Upper lobe of left lung (tissue), 6 donors: Measurements from ENCODE around the gene CAMK2G. TPM values are rescaled to one million over a fixed set of nuclear protein-coding genes. Genes with fewer than 3 reads are reported as not detected.

Experiments used
- ATAC-seq, 2 donors: fragments of 200-7000 bp; cut with Tn5 transposase; one replicate each; pipeline ENCODE4 v1.9.1; 2022; ENCODE audit warnings: mild to moderate bottlenecking in 2 of 2, moderate library complexity in 2 of 2; ENCODE audit not compliant: low FRiP score in 2 of 2
- DNase-seq, 2 donors: peaks; one replicate each; pipeline ENCODE4 v3.0.0-alpha.2; 2019 to 2020
- H3K27ac ChIP-seq, 4 donors: fragments of 200-600 bp; sonication (generic); one replicate each; pipeline ENCODE4 v1.5.1; 2016 to 2019
- H3K27me3 ChIP-seq, 4 donors: fragments of 200-600 bp; sonication (generic); one replicate each; pipeline ENCODE4 v1.5.1; 2017 to 2019
- H3K36me3 ChIP-seq, 4 donors: fragments of 200-600 bp; sonication (generic); one replicate each; pipeline ENCODE4 v1.5.1; 2016 to 2019
- H3K4me1 ChIP-seq, 4 donors: fragments of 200-600 bp; sonication (generic); one replicate each; pipeline ENCODE4 v1.5.1; 2018 to 2019
- H3K4me3 ChIP-seq, 4 donors: fragments of 200-600 bp; sonication (generic); one replicate each; pipeline ENCODE4 v1.5.1; 2017 to 2019; ENCODE audit warnings: mild to moderate bottlenecking in 2 of 4, moderate library complexity in 1 of 4
- H3K9me3 ChIP-seq, 4 donors: fragments of 200-600 bp; sonication (generic); one replicate each; pipeline ENCODE4 v1.5.1; 2018 to 2019
- CTCF ChIP-seq, 6 experiments: fragments of 450-650 bp in 4 of 6; fragments of 200-600 bp in 2 of 6; sonication (generic) in 2 of 6; IDR thresholded peaks; one replicate each; pipeline ENCODE4 v1.5.1; 2016 to 2019; ENCODE audit warnings: antibody characterized with exemption in 6 of 6
- EP300 ChIP-seq, 4 donors: sonication (generic); formaldehyde crosslinking; IDR thresholded peaks; one replicate each; pipeline ENCODE4 v1.5.1; 2017; ENCODE audit warnings: antibody characterized with exemption in 4 of 4, control low read depth in 2 of 4
- POLR2A ChIP-seq, 4 donors: fragments of 450-650 bp; IDR thresholded peaks; one replicate each; pipeline ENCODE4 v1.5.1; 2016 to 2017; ENCODE audit warnings: antibody characterized with exemption in 4 of 4, mild to moderate bottlenecking in 2 of 4
- POLR2AphosphoS5 ChIP-seq, 2 donors: sonication (generic); formaldehyde crosslinking; IDR thresholded peaks; one replicate each; pipeline ENCODE4 v1.5.1; 2017; ENCODE audit warnings: antibody characterized with exemption in 2 of 2
- WGBS, 2 donors: methylation state at CpG; one replicate each; pipeline ENCODE4 v1.1.5; 2017 to 2018; 5-methylcytosine and 5-hydroxymethylcytosine counted together
- total RNA-seq, 6 donors: library from RNA; depleted of rRNA in 4 of 6; stranded (reverse); fragments of >200 nt in 4 of 6; gene quantifications; one replicate each; pipeline versions ENCODE4 v1.1.0 to v1.2.1, GENCODE V29; 2016 to 2021
- donor health status: DM: no; HTN: no; CAD: no; lungs with moderate emphysema.
- donor health status: DM: no; HTN: yes; CAD: no; lungs with severe emphysema.

The CAMK2G gene
- total RNA-seq, 6 donors from 2014 or later = 25.7 to 52.3 (median 43.0) TPM

GRCh38 chr10:73823391-73823790, 51.0 kb downstream of the CAMK2G start:
- ATAC-seq (no peak), DNase-seq (no peak)
- no peaks in the 10 kb centered on the region for H3K9me3 ChIP-seq
- no peaks in the 10 kb centered on the region for H3K27me3 ChIP-seq
- H3K36me3 ChIP-seq = peaks cover 4 to 57% (median 36%) of the 10 kb centered on the region in 4 donors
- no peak for TF ChIP-seq CTCF (IDR thresholded peaks at IDR 0.05)
- TF ChIP-seq POLR2AphosphoS5 (IDR thresholded peaks at IDR 0.05) = no peak
- TF ChIP-seq POLR2A (IDR thresholded peaks at IDR 0.05) = no peak
- no peak for TF ChIP-seq EP300 (IDR thresholded peaks at IDR 0.05)
- no peak overlapping the region for H3K4me3 ChIP-seq
- H3K27ac ChIP-seq = no peak overlapping the region
- peaks cover 8 to 18% (median 15%) of the 10 kb centered on the region in 4 donors for H3K4me1 ChIP-seq
- WGBS, 2 donors = 86 to 89% methylated on average over 7 of the region's 7 CpGs

DNA sequence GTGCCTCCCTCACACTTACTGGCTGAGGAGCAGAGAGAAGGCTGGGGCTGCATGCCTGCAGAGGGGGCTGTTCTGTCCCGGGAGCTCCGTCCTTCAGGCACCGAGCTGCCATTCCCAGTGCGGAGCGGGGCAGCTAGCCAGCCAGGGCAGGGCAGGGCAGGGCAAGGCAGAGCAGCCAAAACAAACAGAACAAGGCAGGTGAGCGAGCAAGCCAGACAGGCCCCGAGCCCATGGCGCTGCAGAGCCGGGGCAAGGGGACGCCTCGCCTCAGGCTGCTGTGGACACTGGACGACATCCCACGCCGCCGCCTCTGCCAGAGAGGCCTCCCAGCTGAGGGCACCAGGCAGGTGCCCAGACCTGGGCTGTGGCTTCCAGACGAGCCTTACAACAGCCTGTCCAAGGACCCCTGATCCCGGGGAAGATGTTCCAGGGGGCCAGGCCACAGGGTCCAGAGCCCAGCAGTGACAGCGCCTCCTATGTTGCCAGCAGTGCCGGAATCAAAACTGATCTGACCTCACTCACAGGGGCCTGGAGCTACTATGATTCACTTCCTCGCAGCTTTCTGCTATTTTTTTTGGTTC, 54.8 kb downstream of the CAMK2G start:
- WGBS, 2 donors = 68 to 85% methylated on average over 9 to 11 of the region's 20 CpGs
- H3K4me1 ChIP-seq = peaks cover 8 to 28% (median 17%) of the 10 kb centered on the region in 4 donors
- H3K27ac ChIP-seq = peak overlapping the region; percentile 50 to 65 (median 58)
- ATAC-seq = peak; percentile 14 to 86
- DNase-seq = peak; percentile 87 to 92
- no peak overlapping the region for H3K4me3 ChIP-seq
- peak in 2 of 6 experiments; percentile 9 to 23 for TF ChIP-seq CTCF (IDR thresholded peaks at IDR 0.05)
- TF ChIP-seq POLR2A (IDR thresholded peaks at IDR 0.05) = no peak
- no peaks in the 10 kb centered on the region for H3K9me3 ChIP-seq
- H3K36me3 ChIP-seq = peaks cover 0 to 56% (median 34%) of the 10 kb centered on the region in 4 donors
- no peaks in the 10 kb centered on the region for H3K27me3 ChIP-seq

GRCh38 chr10:73819081-73819480, 55.3 kb downstream of the CAMK2G start:
- no peaks in the 10 kb centered on the region for H3K27me3 ChIP-seq
- H3K4me3 ChIP-seq = no peak overlapping the region
- H3K4me1 ChIP-seq = peaks cover 8 to 28% (median 17%) of the 10 kb centered on the region in 4 donors
- no peak for ATAC-seq
- TF ChIP-seq EP300 (IDR thresholded peaks at IDR 0.05) (no peak), CTCF (IDR thresholded peaks at IDR 0.05) (no peak), POLR2AphosphoS5 (IDR thresholded peaks at IDR 0.05) (no peak), POLR2A (IDR thresholded peaks at IDR 0.05) (no peak)
- H3K9me3 ChIP-seq = no peaks in the 10 kb centered on the region
- H3K36me3 ChIP-seq = peaks cover 0 to 56% (median 32%) of the 10 kb centered on the region in 4 donors
- no peak for DNase-seq
- H3K27ac ChIP-seq = peak overlapping the region; percentile 50 to 65 (median 58)
- WGBS, 2 donors = 60% methylated on average over 4 to 5 of the region's 5 CpGs

DNA sequence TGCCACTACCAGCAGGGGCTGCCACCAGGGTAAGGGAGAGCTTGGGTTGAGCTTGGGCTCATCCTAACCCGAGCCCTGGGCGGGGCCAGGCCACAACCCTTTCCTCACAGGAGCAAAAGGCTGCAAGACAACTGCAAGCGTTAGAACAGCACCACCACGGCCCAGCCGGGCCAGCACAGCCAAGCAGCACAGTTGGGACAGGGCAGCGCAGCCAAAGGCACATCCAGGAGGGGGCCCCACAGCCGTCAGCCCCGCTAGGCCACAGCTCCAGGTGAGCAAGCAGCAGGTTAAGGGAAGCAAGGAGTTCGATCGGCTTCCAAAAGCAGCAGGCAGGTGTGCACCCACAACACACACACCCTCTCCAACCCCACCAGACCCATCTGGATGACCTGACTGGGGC, 56.0 kb downstream of the CAMK2G start:
- no peaks in the 10 kb centered on the region for H3K27me3 ChIP-seq
- peak overlapping the region in 2 of 4 donors; percentile 12 to 32 for H3K27ac ChIP-seq
- peaks cover 0 to 56% (median 28%) of the 10 kb centered on the region in 4 donors for H3K36me3 ChIP-seq
- no peak for ATAC-seq
- H3K4me3 ChIP-seq = no peak overlapping the region
- peak in 1 of 2 donors; percentile 79 for DNase-seq
- no peaks in the 10 kb centered on the region for H3K9me3 ChIP-seq
- H3K4me1 ChIP-seq = peaks cover 8 to 28% (median 17%) of the 10 kb centered on the region in 4 donors
- no peak for TF ChIP-seq POLR2AphosphoS5 (IDR thresholded peaks at IDR 0.05)
- no peak for TF ChIP-seq CTCF (IDR thresholded peaks at IDR 0.05)
- TF ChIP-seq POLR2A (IDR thresholded peaks at IDR 0.05) = no peak
- no peak for TF ChIP-seq EP300 (IDR thresholded peaks at IDR 0.05)
- 80 to 86% methylated on average over 2 to 9 of the region's 10 CpGs for WGBS, 2 donors

GRCh38 chr10:73817826-73818225, 56.5 kb downstream of the CAMK2G start:
- no peak for DNase-seq
- no peaks in the 10 kb centered on the region for H3K27me3 ChIP-seq
- no peak for TF ChIP-seq EP300 (IDR thresholded peaks at IDR 0.05)
- TF ChIP-seq CTCF (IDR thresholded peaks at IDR 0.05) = no peak
- no peak for TF ChIP-seq POLR2A (IDR thresholded peaks at IDR 0.05)
- no peak for TF ChIP-seq POLR2AphosphoS5 (IDR thresholded peaks at IDR 0.05)
- no peaks in the 10 kb centered on the region for H3K9me3 ChIP-seq
- no peak overlapping the region for H3K4me3 ChIP-seq
- peaks cover 8 to 28% (median 17%) of the 10 kb centered on the region in 4 donors for H3K4me1 ChIP-seq
- peaks cover 0 to 58% (median 27%) of the 10 kb centered on the region in 4 donors for H3K36me3 ChIP-seq
- no peak for ATAC-seq
- 95 to 96% methylated on average over 4 to 5 of the region's 5 CpGs for WGBS, 2 donors
- peak overlapping the region in 1 of 4 donors; percentile 32 for H3K27ac ChIP-seq
